ENCODE data around the gene HSPA12B. TPM values are rescaled to one million over a fixed set of nuclear protein-coding genes. Genes with fewer than 3 reads are reported as not detected.
A peak's percentile ranks its signal among the peaks of the same experiment; 100 is the strongest.

The HSPA12B gene
- polyA plus RNA-seq, 1 donor from 2014 or later, result not detected

- Histone ChIP-seq H3K9me2 (ENCODE audit: insufficient read depth, low read length) (no peaks in the 10 kb centered on the region), H3K79me2 (replicated peaks; ENCODE audit: insufficient read depth, low read length) (no peaks in the 10 kb centered on the region), H3K36me3 (ENCODE audit: insufficient read depth, low read length) (no peaks in the 10 kb centered on the region), H3K9me3 (ENCODE audit: low read length) (no peaks in the 10 kb centered on the region), H3F3A (ENCODE audit: insufficient read depth, low read length, poor library complexity, severe bottlenecking) (no peaks in the 10 kb centered on the region), H2AFZ (ENCODE audit: low read depth, low read length) (no peak overlapping the region), H3K4me3 (ENCODE audit: low read length) (no peak overlapping the region), H3K4me2 (ENCODE audit: low read length) (no peak overlapping the region), H3K27ac (ENCODE audit: low read length) (no peak overlapping the region), H4K20me1 (ENCODE audit: insufficient read depth) (no peaks in the 10 kb centered on the region), H3K9ac (ENCODE audit: low read length) (no peak overlapping the region), H3K27me3 (ENCODE audit: insufficient read depth, low read depth, low read length) (peaks cover 39% of the 10 kb centered on the region)
- TF ChIP-seq SMC3 (conservative IDR thresholded peaks at IDR 0.05; ENCODE audit: poor library complexity) (no peak), TAF1 (IDR thresholded peaks at IDR 0.05; ENCODE audit: low read depth) (no peak), RAD21 (conservative IDR thresholded peaks at IDR 0.05) (peak; percentile 51), CTCF (IDR thresholded peaks at IDR 0.05; ENCODE audit: poor library complexity, severe bottlenecking) (peak; percentile 64), POLR2AphosphoS5 (IDR thresholded peaks at IDR 0.05) (no peak)
Measured at GRCh38 chr20:3753098-3753497, 20.6 kb downstream of the HSPA12B start.

- Histone ChIP-seq H3K27me3 (ENCODE audit: insufficient read depth, low read depth, low read length) (peaks cover 38% of the 10 kb centered on the region), H4K20me1 (ENCODE audit: insufficient read depth) (no peaks in the 10 kb centered on the region), H3K79me2 (replicated peaks; ENCODE audit: insufficient read depth, low read length) (no peaks in the 10 kb centered on the region), H3K36me3 (ENCODE audit: insufficient read depth, low read length) (no peaks in the 10 kb centered on the region), H3K4me2 (ENCODE audit: low read length) (no peak overlapping the region), H3K9me2 (ENCODE audit: insufficient read depth, low read length) (no peaks in the 10 kb centered on the region), H2AFZ (ENCODE audit: low read depth, low read length) (no peak overlapping the region), H3K9ac (ENCODE audit: low read length) (no peak overlapping the region), H3F3A (ENCODE audit: insufficient read depth, low read length, poor library complexity, severe bottlenecking) (no peaks in the 10 kb centered on the region), H3K27ac (ENCODE audit: low read length) (no peak overlapping the region), H3K4me3 (ENCODE audit: low read length) (no peak overlapping the region), H3K9me3 (ENCODE audit: low read length) (no peaks in the 10 kb centered on the region)
- TF ChIP-seq CTCF (IDR thresholded peaks at IDR 0.05; ENCODE audit: poor library complexity, severe bottlenecking) (no peak), POLR2AphosphoS5 (IDR thresholded peaks at IDR 0.05) (no peak), TAF1 (IDR thresholded peaks at IDR 0.05; ENCODE audit: low read depth) (no peak), MXI1 (conservative IDR thresholded peaks at IDR 0.05; ENCODE audit: poor library complexity, severe bottlenecking) (no peak), EZH2 (IDR thresholded peaks at IDR 0.05; ENCODE audit: borderline replicate concordance, insufficient read depth, low read length, poor library complexity, severe bottlenecking) (no peak), RAD21 (conservative IDR thresholded peaks at IDR 0.05) (no peak), REST (IDR thresholded peaks at IDR 0.05; ENCODE audit: borderline replicate concordance) (no peak), SMC3 (conservative IDR thresholded peaks at IDR 0.05; ENCODE audit: poor library complexity) (no peak), EP300 (conservative IDR thresholded peaks at IDR 0.05; ENCODE audit: poor library complexity, severe bottlenecking) (no peak)
Measured at GRCh38 chr20:3753501-3754275, 21.2 kb downstream of the HSPA12B start.
